Measurements from ENCODE around the gene KRT77. TPM values are rescaled to one million over a fixed set of nuclear protein-coding genes. Genes with fewer than 3 reads are reported as not detected.

The KRT77 gene
- total RNA-seq, 2 donors from 2014 or later: not detected

DNA sequence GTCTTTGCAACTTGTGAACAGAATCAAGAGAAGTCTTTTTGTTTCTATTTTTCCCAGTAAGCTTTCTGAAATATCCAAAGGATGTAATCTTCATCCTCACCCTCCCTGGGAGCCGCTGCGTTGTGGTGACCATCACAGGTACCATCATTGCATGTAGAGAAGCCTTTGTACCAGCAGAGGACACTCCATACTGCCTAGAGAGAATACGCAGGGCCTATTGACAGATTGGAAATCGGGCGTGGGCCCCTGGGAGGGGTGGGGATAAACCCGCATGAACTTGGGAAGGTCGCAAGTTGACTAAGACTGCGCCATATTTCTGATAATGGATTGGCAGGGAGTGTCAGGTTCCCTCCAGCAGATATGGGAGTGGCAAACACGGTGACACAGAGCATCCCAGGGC is 35.8 kb downstream of the KRT77 start:
- no peak for DNase-seq
- intact Hi-C loops (cut with DNase I): no loop called here
- no peaks in the 10 kb centered on the region for H3K9me3 ChIP-seq

DNA sequence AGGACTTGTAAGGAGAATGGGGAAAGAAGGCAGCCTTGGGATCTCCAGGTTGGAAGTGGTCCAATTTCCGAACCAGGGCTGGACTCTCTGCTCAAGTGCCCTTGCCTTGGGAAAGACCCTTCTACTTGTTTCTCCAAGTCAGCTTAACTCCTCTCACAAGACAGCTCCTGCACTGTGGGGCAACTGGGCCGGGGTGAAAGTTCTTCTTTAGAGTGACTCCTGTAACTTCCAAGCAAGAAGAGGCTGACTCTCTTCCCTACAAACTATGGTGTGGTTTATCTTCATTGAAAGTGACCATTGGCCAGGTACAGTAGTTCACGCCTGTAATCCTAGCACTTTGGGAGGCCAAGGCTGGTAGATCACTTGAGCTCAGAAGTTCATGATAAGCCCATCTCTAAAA is 36.9 kb downstream of the KRT77 start:
- H3K36me3 ChIP-seq (replicated peaks in 1 of 2; ENCODE audit: insufficient read depth in 1 of 2, low read depth in 2 of 2): no peaks in the 10 kb centered on the region
- no peaks in the 10 kb centered on the region for H3K9me3 ChIP-seq
- whole genome bisulfite sequencing, 2 donors: 57 to 60% methylated on average over 2 to 3 of the region's 3 CpGs
- H3K27ac ChIP-seq: no peak overlapping the region
- H3K4me1 ChIP-seq: no peaks in the 10 kb centered on the region
- ATAC-seq (no peak), DNase-seq (no peak)
- intact Hi-C loops (cut with DNase I): no loop called here
- TF ChIP-seq POLR2A (IDR thresholded peaks at IDR 0.05) (no peak), CTCF (IDR thresholded peaks at IDR 0.05) (no peak)
- no peak overlapping the region for H3K4me3 ChIP-seq
- H3K27me3 ChIP-seq: no peaks in the 10 kb centered on the region

More for the DNA sequence above, 35.8 kb downstream of the KRT77 start:
- no peaks in the 10 kb centered on the region for H3K4me1 ChIP-seq
- no peaks in the 10 kb centered on the region for H3K36me3 ChIP-seq (replicated peaks in 1 of 2; ENCODE audit: insufficient read depth in 1 of 2, low read depth in 2 of 2)
- H3K27me3 ChIP-seq: no peaks in the 10 kb centered on the region
- no peak overlapping the region for H3K4me3 ChIP-seq
- no peak for ATAC-seq
- TF ChIP-seq POLR2A (IDR thresholded peaks at IDR 0.05) (no peak), CTCF (IDR thresholded peaks at IDR 0.05) (peak in 3 of 7 experiments; percentile 8 to 21 (median 18))
- WGBS, 2 donors: 41 to 53% methylated on average over 9 of the region's 9 CpGs
- no peak overlapping the region for H3K27ac ChIP-seq

DNA sequence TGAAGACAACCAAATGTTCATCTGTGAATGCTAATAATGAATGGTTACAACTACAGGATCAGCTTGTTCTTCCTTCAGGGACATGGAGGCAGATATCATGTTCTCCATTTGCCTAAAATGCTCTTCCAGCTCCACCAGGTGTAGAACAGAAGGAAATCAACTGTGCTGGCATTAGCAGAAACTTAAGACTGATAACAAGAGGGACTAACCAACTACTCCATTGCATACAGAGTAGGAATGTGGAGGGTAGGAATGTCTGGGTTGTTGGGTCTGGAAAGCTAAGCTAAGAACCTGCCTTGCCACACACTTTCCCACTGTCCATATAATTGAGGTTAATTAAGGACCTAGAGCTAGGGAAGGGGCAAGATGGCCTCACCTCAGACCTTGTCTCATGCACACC is 39.9 kb downstream of the KRT77 start:
- no peak for TF ChIP-seq CTCF (IDR thresholded peaks at IDR 0.05)
- TF ChIP-seq POLR2A (IDR thresholded peaks at IDR 0.05): no peak
- Histone ChIP-seq H3K27ac (no peak overlapping the region), H3K36me3 (replicated peaks in 1 of 2; ENCODE audit: insufficient read depth in 1 of 2, low read depth in 2 of 2) (no peaks in the 10 kb centered on the region), H3K9me3 (no peaks in the 10 kb centered on the region), H3K4me1 (no peaks in the 10 kb centered on the region), H3K27me3 (no peaks in the 10 kb centered on the region), H3K4me3 (no peak overlapping the region)
- ATAC-seq (no peak), DNase-seq (no peak)
- intact Hi-C loops (cut with DNase I): no loop called here

- ATAC-seq (no peak), DNase-seq (no peak)
- Histone ChIP-seq H3K27me3 (no peaks in the 10 kb centered on the region), H3K4me1 (no peaks in the 10 kb centered on the region), H3K9me3 (no peaks in the 10 kb centered on the region), H3K27ac (no peak overlapping the region), H3K36me3 (replicated peaks in 1 of 2; ENCODE audit: insufficient read depth in 1 of 2, low read depth in 2 of 2) (no peaks in the 10 kb centered on the region), H3K4me3 (no peak overlapping the region)
- TF ChIP-seq CTCF (IDR thresholded peaks at IDR 0.05): no peak
- TF ChIP-seq POLR2A (IDR thresholded peaks at IDR 0.05): no peak
- intact Hi-C loops (cut with DNase I): no loop called here
These were observed 40.5 kb downstream of the KRT77 start for GRCh38 chr12:52662918-52663229.

DNA sequence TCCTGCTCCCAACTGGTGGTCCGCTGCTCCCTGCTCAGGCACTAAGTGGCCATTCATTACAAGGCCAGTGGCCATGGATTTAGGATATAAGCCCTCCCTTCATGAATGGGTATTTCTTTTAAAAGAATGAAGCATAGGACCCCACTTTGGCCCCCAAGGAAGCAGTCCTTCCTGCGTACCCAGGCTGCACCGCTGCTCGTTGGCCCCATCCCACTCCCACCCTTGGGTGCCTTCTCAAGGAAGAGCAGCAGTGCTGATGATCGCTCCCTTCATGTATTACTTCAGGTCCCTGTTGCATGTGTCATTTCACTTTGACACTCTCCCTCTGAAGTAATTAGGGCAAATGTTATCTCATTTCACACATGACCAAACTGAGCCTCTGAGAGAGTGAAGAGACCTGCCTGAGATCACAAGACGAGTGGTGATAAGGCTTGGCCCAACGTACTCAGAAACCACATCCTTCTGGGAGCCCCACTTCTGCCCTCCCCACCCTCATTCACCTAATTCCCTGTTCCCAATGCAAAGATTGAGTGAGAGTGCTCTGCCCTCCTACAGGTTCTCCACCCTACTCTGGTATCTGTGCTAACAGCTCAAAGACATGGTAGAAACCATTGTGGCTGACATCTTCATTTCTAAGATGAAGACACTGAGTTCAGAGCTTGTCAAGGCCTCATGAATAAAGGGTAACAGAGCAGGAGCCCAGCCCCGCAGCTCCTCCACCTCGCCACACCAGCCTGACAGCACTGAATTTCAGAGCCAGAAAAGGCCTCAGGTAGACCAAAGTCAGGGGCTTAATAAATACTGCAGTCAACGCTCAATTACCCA is 41.0 kb downstream of the KRT77 start:
- H3K4me3 ChIP-seq: no peak overlapping the region
- intact Hi-C loops (cut with DNase I): no loop called here
- DNase-seq: no peak
- H3K27ac ChIP-seq: no peak overlapping the region
- 68 to 84% methylated on average over 10 of the region's 10 CpGs for WGBS, 2 donors
- no peaks in the 10 kb centered on the region for H3K4me1 ChIP-seq
- H3K9me3 ChIP-seq: no peaks in the 10 kb centered on the region
- H3K27me3 ChIP-seq: no peaks in the 10 kb centered on the region
- no peak for ATAC-seq
- TF ChIP-seq CTCF (IDR thresholded peaks at IDR 0.05) (no peak), POLR2A (IDR thresholded peaks at IDR 0.05) (no peak)
- no peaks in the 10 kb centered on the region for H3K36me3 ChIP-seq (replicated peaks in 1 of 2; ENCODE audit: insufficient read depth in 1 of 2, low read depth in 2 of 2)
